HEK293 (cell line): ENCODE data around the gene BOC.
A peak's percentile ranks its signal among the peaks of the same experiment; 100 is the strongest.

Experiments used
- EGR2 ChIP-seq: fragments of 450-650 bp; formaldehyde crosslinking; IDR thresholded peaks from 2 replicates; pipeline ENCODE4 v1.5.1; 2016; ENCODE audit warnings: low read depth, missing biosample characterization, missing genetic modification characterization
- GLI2 ChIP-seq: fragments of 450-650 bp; formaldehyde crosslinking; IDR thresholded peaks from 2 replicates; pipeline ENCODE4; 2017; ENCODE audit warnings: missing biosample characterization, missing genetic modification characterization, low read depth, borderline replicate concordance
- MEIS1 ChIP-seq: sonication (generic); formaldehyde crosslinking; IDR thresholded peaks from 2 replicates; pipeline ENCODE4 v1.8.1; 2022; ENCODE audit warnings: missing genetic modification reagents, mild to moderate bottlenecking, borderline replicate concordance
- PATZ1 ChIP-seq: fragments of 450-650 bp; formaldehyde crosslinking; IDR thresholded peaks from 2 replicates; pipeline ENCODE4 v1.5.1; 2016; ENCODE audit warnings: missing biosample characterization, missing genetic modification characterization
- PBX3 ChIP-seq: sonication (generic); formaldehyde crosslinking; IDR thresholded peaks from 2 replicates; pipeline ENCODE4 v1.8.1; 2022; ENCODE audit warnings: mild to moderate bottlenecking, moderate library complexity, missing genetic modification reagents
- PRDM10 ChIP-seq: fragments of 450-650 bp; formaldehyde crosslinking; IDR thresholded peaks from 2 replicates; pipeline ENCODE4 v1.5.1; 2016; ENCODE audit warnings: missing biosample characterization, missing genetic modification characterization
- REPIN1 ChIP-seq: fragments of 450-650 bp; formaldehyde crosslinking; IDR thresholded peaks from 2 replicates; pipeline ENCODE4 v1.5.1; 2017; ENCODE audit warnings: missing biosample characterization, missing genetic modification characterization, low read depth
- SALL2 ChIP-seq: fragments of 450-650 bp; formaldehyde crosslinking; IDR thresholded peaks from 2 replicates; pipeline ENCODE4 v1.5.0; 2017; ENCODE audit warnings: missing biosample characterization, mild to moderate bottlenecking, missing genetic modification characterization, borderline replicate concordance
- ZBTB21 ChIP-seq: fragments of 450-650 bp; formaldehyde crosslinking; IDR thresholded peaks from 2 replicates; pipeline ENCODE4 v1.5.1; 2017; ENCODE audit warnings: missing biosample characterization, missing genetic modification characterization
- ZBTB6 ChIP-seq: fragments of 450-650 bp; formaldehyde crosslinking; IDR thresholded peaks from 2 replicates; pipeline ENCODE4 v1.5.1; 2017; ENCODE audit warnings: missing biosample characterization, missing genetic modification characterization
- ZBTB7A ChIP-seq: fragments of 450-650 bp; formaldehyde crosslinking; IDR thresholded peaks from 2 replicates; pipeline ENCODE4 v1.5.1; 2016; ENCODE audit warnings: low read depth, missing biosample characterization, missing genetic modification characterization
- ZNF10 ChIP-seq: fragments of 450-650 bp; formaldehyde crosslinking; IDR thresholded peaks from 2 replicates; pipeline ENCODE4 v1.5.1; 2017; ENCODE audit warnings: missing biosample characterization, missing genetic modification characterization
- ZNF132 ChIP-seq: fragments of 450-650 bp; formaldehyde crosslinking; IDR thresholded peaks from 2 replicates; pipeline ENCODE4 v1.5.1; 2017; ENCODE audit warnings: missing biosample characterization, missing genetic modification characterization, borderline replicate concordance
- ZNF138 ChIP-seq: fragments of 450-650 bp; formaldehyde crosslinking; IDR thresholded peaks from 2 replicates; pipeline ENCODE4 v1.5.1; 2016; ENCODE audit warnings: missing biosample characterization, missing genetic modification characterization, borderline replicate concordance
- ZNF239 ChIP-seq: fragments of 450-650 bp; formaldehyde crosslinking; IDR thresholded peaks from 2 replicates; pipeline ENCODE4 v1.5.1; 2016; ENCODE audit warnings: missing biosample characterization, missing genetic modification characterization
- ZNF324 ChIP-seq: fragments of 450-650 bp; formaldehyde crosslinking; IDR thresholded peaks from 2 replicates; pipeline ENCODE4 v1.5.1; 2016; ENCODE audit warnings: missing biosample characterization, missing genetic modification characterization
- ZNF366 ChIP-seq: fragments of 450-650 bp; formaldehyde crosslinking; conservative IDR thresholded peaks from 2 replicates; pipeline ENCODE4 v1.5.1; 2016; ENCODE audit warnings: missing biosample characterization, missing genetic modification characterization
- ZNF416 ChIP-seq: fragments of 450-650 bp; formaldehyde crosslinking; IDR thresholded peaks from 2 replicates; pipeline ENCODE4 v1.5.1; 2016; ENCODE audit warnings: missing biosample characterization, missing genetic modification characterization
- ZNF426 ChIP-seq: fragments of 450-650 bp; formaldehyde crosslinking; IDR thresholded peaks from 2 replicates; pipeline ENCODE4 v1.5.1; 2017; ENCODE audit warnings: missing biosample characterization, missing genetic modification characterization, mild to moderate bottlenecking, inconsistent platforms, moderate library complexity
- ZNF488 ChIP-seq: fragments of 450-650 bp; formaldehyde crosslinking; IDR thresholded peaks from 2 replicates; pipeline ENCODE4 v1.5.1; 2016; ENCODE audit warnings: missing biosample characterization, missing genetic modification characterization
- ZNF510 ChIP-seq: fragments of 450-650 bp; formaldehyde crosslinking; IDR thresholded peaks from 2 replicates; pipeline ENCODE4 v1.5.1; 2018; ENCODE audit warnings: mild to moderate bottlenecking, missing genetic modification characterization, missing biosample characterization; ENCODE audit not compliant: insufficient replicate concordance
- ZNF629 ChIP-seq: fragments of 450-650 bp; formaldehyde crosslinking; IDR thresholded peaks from 2 replicates; pipeline ENCODE4 v1.5.1; 2017; ENCODE audit warnings: missing biosample characterization, missing genetic modification characterization
- ZNF639 ChIP-seq: fragments of 450-650 bp; formaldehyde crosslinking; IDR thresholded peaks from 2 replicates; pipeline ENCODE4 v1.5.1; 2016; ENCODE audit warnings: missing biosample characterization, missing genetic modification characterization
- ZNF777 ChIP-seq: fragments of 450-650 bp; formaldehyde crosslinking; IDR thresholded peaks from 2 replicates; pipeline ENCODE4 v1.5.1; 2017; ENCODE audit warnings: missing biosample characterization, missing genetic modification characterization, borderline replicate concordance
- ZNF785 ChIP-seq: fragments of 450-650 bp; formaldehyde crosslinking; IDR thresholded peaks from 2 replicates; pipeline ENCODE4 v1.5.1; 2016; ENCODE audit warnings: missing biosample characterization, missing genetic modification characterization
- ZNF791 ChIP-seq: fragments of 450-650 bp; formaldehyde crosslinking; IDR thresholded peaks from 2 replicates; pipeline ENCODE4 v1.5.1; 2016; ENCODE audit warnings: missing biosample characterization, missing genetic modification characterization
- ZNF792 ChIP-seq: fragments of 450-650 bp; formaldehyde crosslinking; IDR thresholded peaks from 2 replicates; pipeline ENCODE4 v1.5.1; 2016; ENCODE audit warnings: missing biosample characterization, missing genetic modification characterization
- ZNF843 ChIP-seq: fragments of 450-650 bp; formaldehyde crosslinking; IDR thresholded peaks from 2 replicates; pipeline ENCODE4 v1.5.1; 2016; ENCODE audit warnings: missing biosample characterization, missing genetic modification characterization
- ZXDB ChIP-seq: fragments of 450-650 bp; formaldehyde crosslinking; IDR thresholded peaks from 2 replicates; pipeline ENCODE4 v1.5.1; 2016; ENCODE audit warnings: missing biosample characterization, missing genetic modification characterization

Gene BOC

GRCh38 chr3:113167825-113168801 is 43.2 kb upstream of the BOC start (continued):
- no peak for TF ChIP-seq MEIS1 (CRISPR knock-in tag)
- no peak for TF ChIP-seq EGR2 (tag by site-specific recombination)
- TF ChIP-seq PATZ1 (tag by site-specific recombination), result peak; percentile 68
- no peak for TF ChIP-seq ZNF510
- TF ChIP-seq ZNF138 (tag by site-specific recombination), result no peak
- TF ChIP-seq ZNF777 (tag by site-specific recombination), result no peak
- no peak for TF ChIP-seq ZBTB6 (tag by site-specific recombination)
- no peak for TF ChIP-seq ZNF416 (tag by site-specific recombination)
- TF ChIP-seq PBX3 (CRISPR knock-in tag), result no peak
- TF ChIP-seq ZXDB (tag by site-specific recombination), result peak; percentile 81
- peak; percentile 90 for TF ChIP-seq GLI2
- no peak for TF ChIP-seq ZNF132
- TF ChIP-seq ZNF426 (tag by site-specific recombination), result no peak
- TF ChIP-seq ZNF10 (tag by site-specific recombination), result 0 out of 2 replicates have a peak, but pooled peaks have one; percentile 37
- no peak for TF ChIP-seq ZNF239 (tag by site-specific recombination)
- TF ChIP-seq ZNF791, result no peak
- peak; percentile 90 for TF ChIP-seq ZNF843
- peak; percentile 72 for TF ChIP-seq PRDM10 (tag by site-specific recombination)
- 0 out of 2 replicates have a peak, but pooled peaks have one; percentile 24 for TF ChIP-seq ZNF366 (tag by site-specific recombination)
- no peak for TF ChIP-seq ZNF792 (tag by site-specific recombination)
- no peak for TF ChIP-seq ZBTB7A (tag by site-specific recombination)
- no peak for TF ChIP-seq ZBTB21 (tag by site-specific recombination)
- TF ChIP-seq ZNF785 (tag by site-specific recombination), result no peak
- TF ChIP-seq ZNF488 (tag by site-specific recombination), result no peak
- TF ChIP-seq ZNF324 (tag by site-specific recombination), result no peak
- TF ChIP-seq ZNF629 (tag by site-specific recombination), result peak; percentile 66
- TF ChIP-seq REPIN1, result no peak
- no peak for TF ChIP-seq SALL2
- TF ChIP-seq ZNF639 (tag by site-specific recombination), result no peak
